ENCODE data around the gene ZFTA. TPM values are rescaled to one million over a fixed set of nuclear protein-coding genes. Genes with fewer than 3 reads are reported as not detected.

Gene ZFTA
- polyA plus RNA-seq, 2 of the 4 experiments (the other 2 are of a cell fraction): 3.0 to 6.6 TPM

DNA sequence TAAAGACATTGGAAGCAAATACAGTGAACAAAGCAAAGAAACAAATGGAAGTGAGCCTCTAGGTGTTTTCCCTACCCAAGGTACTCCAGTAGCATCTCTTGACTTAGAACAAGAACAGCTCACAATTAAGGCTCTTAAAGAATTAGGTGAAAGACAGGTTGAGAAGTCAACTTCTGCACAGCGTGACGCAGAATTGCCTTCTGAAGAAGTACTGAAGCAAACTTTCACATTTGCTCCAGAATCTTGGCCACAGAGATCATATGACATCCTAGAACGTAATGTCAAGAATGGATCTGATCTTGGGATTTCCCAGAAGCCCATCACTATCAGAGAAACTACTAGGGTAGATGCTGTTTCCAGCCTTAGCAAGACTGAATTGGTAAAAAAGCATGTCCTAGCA, 48.0 kb downstream of the ZFTA start:
- Histone ChIP-seq H3K4me1 (peaks cover 8% of the 10 kb centered on the region; the same call in 2 of the 3 replicates), H3K4me2 (no peak overlapping the region), H3K27ac (no peak overlapping the region), H3K9me3 (no peaks in the 10 kb centered on the region), H3K4me3 (no peak overlapping the region)
- POLR2A ChIA-PET: no interaction called here
- no peak for TF ChIP-seq RFX5 (IDR thresholded peaks at IDR 0.05)
- TF ChIP-seq, protein P1, sequence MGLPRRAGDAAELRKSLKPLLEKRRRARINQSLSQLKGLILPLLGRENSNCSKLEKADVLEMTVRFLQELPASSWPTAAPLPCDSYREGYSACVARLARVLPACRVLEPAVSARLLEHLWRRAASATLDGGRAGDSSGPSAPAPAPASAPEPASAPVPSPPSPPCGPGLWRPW (IDR thresholded peaks at IDR 0.05): no peak
- TF ChIP-seq ZFP36 (IDR thresholded peaks at IDR 0.05; ENCODE audit: borderline replicate concordance, partially characterized antibody): no peak
- no peak for TF ChIP-seq FOXS1 (CRISPR knock-in tag; IDR thresholded peaks at IDR 0.05)
- TF ChIP-seq, protein P2, sequence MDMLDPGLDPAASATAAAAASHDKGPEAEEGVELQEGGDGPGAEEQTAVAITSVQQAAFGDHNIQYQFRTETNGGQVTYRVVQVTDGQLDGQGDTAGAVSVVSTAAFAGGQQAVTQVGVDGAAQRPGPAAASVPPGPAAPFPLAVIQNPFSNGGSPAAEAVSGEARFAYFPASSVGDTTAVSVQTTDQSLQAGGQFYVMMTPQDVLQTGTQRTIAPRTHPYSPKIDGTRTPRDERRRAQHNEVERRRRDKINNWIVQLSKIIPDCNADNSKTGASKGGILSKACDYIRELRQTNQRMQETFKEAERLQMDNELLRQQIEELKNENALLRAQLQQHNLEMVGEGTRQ (IDR thresholded peaks at IDR 0.05): no peak
- DNase-seq (ENCODE audit: low read depth in 1 of 2, low spot score in 1 of 2): no peak
- FAIRE-seq: no peak
- ATAC-seq: no peak
- CTCF ChIA-PET: interaction anchor here (1.4 kb wide), 1 partner anchor 22 kb away, joined by 3 read pairs; no protein-coding TSS in a partner anchor
- WGBS (ENCODE audit: missing lambda C conversion rate): 94% methylated on average over 3 of the region's 3 CpGs

DNA sequence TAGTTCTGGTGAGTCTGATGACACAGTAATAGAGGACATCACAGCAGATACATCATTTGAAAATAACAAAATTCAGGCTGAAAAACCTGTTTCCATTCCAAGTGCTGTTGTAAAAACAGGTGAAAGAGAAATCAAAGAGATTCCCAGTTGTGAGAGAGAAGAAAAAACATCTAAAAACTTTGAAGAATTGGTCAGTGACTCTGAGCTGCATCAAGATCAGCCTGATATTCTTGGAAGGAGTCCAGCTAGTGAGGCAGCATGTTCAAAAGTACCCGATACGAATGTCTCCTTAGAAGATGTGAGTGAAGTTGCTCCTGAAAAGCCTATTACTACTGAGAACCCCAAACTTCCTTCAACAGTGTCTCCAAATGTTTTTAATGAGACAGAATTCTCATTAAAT, 48.6 kb downstream of the ZFTA start:
- H3K4me2 ChIP-seq: no peak overlapping the region
- TF ChIP-seq MAZ (IDR thresholded peaks at IDR 0.05; ENCODE audit: borderline replicate concordance, low read depth, low read length) (no peak), POLR2AphosphoS2 (conservative IDR thresholded peaks at IDR 0.05; ENCODE audit: low read length) (no peak), BHLHE40 (IDR thresholded peaks at IDR 0.05; ENCODE audit: low read depth, low read length) (no peak), TP53 (CRISPR knock-in tag; IDR thresholded peaks at IDR 0.05) (no peak), POLR2A (IDR thresholded peaks at IDR 0.05; ENCODE audit: low read length) (no peak), NPAS2 (CRISPR knock-in tag; IDR thresholded peaks at IDR 0.05; ENCODE audit: borderline replicate concordance) (no peak), MYC (IDR thresholded peaks at IDR 0.05; ENCODE audit: borderline replicate concordance, low read length) (no peak), ZSCAN20 (CRISPR knock-in tag; IDR thresholded peaks at IDR 0.05) (no peak), ZC3H11A (IDR thresholded peaks at IDR 0.05) (no peak), RAD21 (conservative IDR thresholded peaks at IDR 0.05 in 1 of 2, IDR thresholded peaks at IDR 0.05 in 1 of 2) (no peak), CHD4 (IDR thresholded peaks at IDR 0.05; ENCODE audit: borderline replicate concordance) (no peak), NR3C1 (IDR thresholded peaks at IDR 0.05) (no peak)
- TF ChIP-seq, protein P3, sequence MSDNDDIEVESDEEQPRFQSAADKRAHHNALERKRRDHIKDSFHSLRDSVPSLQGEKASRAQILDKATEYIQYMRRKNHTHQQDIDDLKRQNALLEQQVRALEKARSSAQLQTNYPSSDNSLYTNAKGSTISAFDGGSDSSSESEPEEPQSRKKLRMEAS (IDR thresholded peaks at IDR 0.05): no peak
- TF ChIP-seq, protein P4, sequence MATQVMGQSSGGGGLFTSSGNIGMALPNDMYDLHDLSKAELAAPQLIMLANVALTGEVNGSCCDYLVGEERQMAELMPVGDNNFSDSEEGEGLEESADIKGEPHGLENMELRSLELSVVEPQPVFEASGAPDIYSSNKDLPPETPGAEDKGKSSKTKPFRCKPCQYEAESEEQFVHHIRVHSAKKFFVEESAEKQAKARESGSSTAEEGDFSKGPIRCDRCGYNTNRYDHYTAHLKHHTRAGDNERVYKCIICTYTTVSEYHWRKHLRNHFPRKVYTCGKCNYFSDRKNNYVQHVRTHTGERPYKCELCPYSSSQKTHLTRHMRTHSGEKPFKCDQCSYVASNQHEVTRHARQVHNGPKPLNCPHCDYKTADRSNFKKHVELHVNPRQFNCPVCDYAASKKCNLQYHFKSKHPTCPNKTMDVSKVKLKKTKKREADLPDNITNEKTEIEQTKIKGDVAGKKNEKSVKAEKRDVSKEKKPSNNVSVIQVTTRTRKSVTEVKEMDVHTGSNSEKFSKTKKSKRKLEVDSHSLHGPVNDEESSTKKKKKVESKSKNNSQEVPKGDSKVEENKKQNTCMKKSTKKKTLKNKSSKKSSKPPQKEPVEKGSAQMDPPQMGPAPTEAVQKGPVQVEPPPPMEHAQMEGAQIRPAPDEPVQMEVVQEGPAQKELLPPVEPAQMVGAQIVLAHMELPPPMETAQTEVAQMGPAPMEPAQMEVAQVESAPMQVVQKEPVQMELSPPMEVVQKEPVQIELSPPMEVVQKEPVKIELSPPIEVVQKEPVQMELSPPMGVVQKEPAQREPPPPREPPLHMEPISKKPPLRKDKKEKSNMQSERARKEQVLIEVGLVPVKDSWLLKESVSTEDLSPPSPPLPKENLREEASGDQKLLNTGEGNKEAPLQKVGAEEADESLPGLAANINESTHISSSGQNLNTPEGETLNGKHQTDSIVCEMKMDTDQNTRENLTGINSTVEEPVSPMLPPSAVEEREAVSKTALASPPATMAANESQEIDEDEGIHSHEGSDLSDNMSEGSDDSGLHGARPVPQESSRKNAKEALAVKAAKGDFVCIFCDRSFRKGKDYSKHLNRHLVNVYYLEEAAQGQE (IDR thresholded peaks at IDR 0.05): no peak
- H3K4me3 ChIP-seq: no peak overlapping the region
- ChIA-PET POLR2A (no interaction called here), CTCF (interaction anchor here (0.7 to 1.4 kb wide), 3 partner anchors 8 to 49 kb away, joined by 3 read pairs; partner anchors contain the start of gene ATL3)
- DNase-seq (ENCODE audit: low read depth in 1 of 2, low spot score in 1 of 2): no peak
- no peak for ATAC-seq
- no peak for FAIRE-seq
- H3K4me1 ChIP-seq: peaks cover 14% of the 10 kb centered on the region; the same call in 2 of the 3 replicates
- no peaks in the 10 kb centered on the region for H3K9me3 ChIP-seq
- 90% methylated on average over 2 of the region's 2 CpGs for WGBS (ENCODE audit: missing lambda C conversion rate)
- H3K27ac ChIP-seq: no peak overlapping the region

DNA sequence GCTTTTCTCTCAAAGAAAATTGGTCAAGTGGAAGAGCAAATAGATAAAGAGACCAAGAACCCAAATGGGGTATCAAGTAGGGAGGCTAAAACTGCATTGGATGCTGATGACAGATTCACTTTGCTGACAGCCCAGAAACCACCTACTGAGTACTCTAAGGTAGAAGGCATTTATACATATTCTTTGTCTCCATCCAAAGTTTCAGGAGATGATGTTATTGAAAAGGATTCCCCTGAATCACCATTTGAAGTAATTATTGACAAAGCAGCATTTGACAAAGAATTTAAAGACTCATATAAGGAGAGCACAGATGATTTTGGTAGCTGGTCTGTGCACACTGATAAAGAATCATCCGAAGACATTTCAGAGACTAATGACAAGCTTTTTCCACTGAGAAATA, 49.6 kb downstream of the ZFTA start:
- H3K4me1 ChIP-seq: peaks cover 14% of the 10 kb centered on the region; the same call in 2 of the 3 replicates
- POLR2A ChIA-PET: no interaction called here
- H3K27ac ChIP-seq: no peak overlapping the region
- FAIRE-seq (no peak), ATAC-seq (no peak), DNase-seq (ENCODE audit: low read depth in 1 of 2, low spot score in 1 of 2) (no peak)
- no peak overlapping the region for H3K4me3 ChIP-seq
- no peaks in the 10 kb centered on the region for H3K9me3 ChIP-seq
- CTCF ChIA-PET: interaction anchor here (1.1 to 1.4 kb wide), 3 partner anchors 9 to 48 kb away, joined by 3 to 4 read pairs (median 3); partner anchors contain the start of gene ATL3
- no peak overlapping the region for H3K4me2 ChIP-seq
- 92% methylated on average over 1 of the region's 1 CpG for whole genome bisulfite sequencing (ENCODE audit: missing lambda C conversion rate)
- TF ChIP-seq, protein P2 (IDR thresholded peaks at IDR 0.05): no peak
- no peak for TF ChIP-seq ESRRA (IDR thresholded peaks at IDR 0.05; ENCODE audit: borderline replicate concordance, low read length)
- no peak for TF ChIP-seq TFCP2L1 (CRISPR knock-in tag; IDR thresholded peaks at IDR 0.05)
- no peak for TF ChIP-seq JUNB (IDR thresholded peaks at IDR 0.05)
- TF ChIP-seq, protein P5, sequence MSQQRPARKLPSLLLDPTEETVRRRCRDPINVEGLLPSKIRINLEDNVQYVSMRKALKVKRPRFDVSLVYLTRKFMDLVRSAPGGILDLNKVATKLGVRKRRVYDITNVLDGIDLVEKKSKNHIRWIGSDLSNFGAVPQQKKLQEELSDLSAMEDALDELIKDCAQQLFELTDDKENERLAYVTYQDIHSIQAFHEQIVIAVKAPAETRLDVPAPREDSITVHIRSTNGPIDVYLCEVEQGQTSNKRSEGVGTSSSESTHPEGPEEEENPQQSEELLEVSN (IDR thresholded peaks at IDR 0.05; ENCODE audit: borderline replicate concordance, low read depth): no peak
- no peak for TF ChIP-seq RAD21 (conservative IDR thresholded peaks at IDR 0.05 in 1 of 2, IDR thresholded peaks at IDR 0.05 in 1 of 2)
- TF ChIP-seq EHMT2 (IDR thresholded peaks at IDR 0.05; ENCODE audit: low read depth): no peak
- TF ChIP-seq POLR2A (IDR thresholded peaks at IDR 0.05; ENCODE audit: low read length): no peak
- TF ChIP-seq FOSB (CRISPR knock-in tag; IDR thresholded peaks at IDR 0.05): no peak
- TF ChIP-seq POLR2AphosphoS2 (conservative IDR thresholded peaks at IDR 0.05; ENCODE audit: low read length): no peak
- TF ChIP-seq KDM1A (IDR thresholded peaks at IDR 0.05; ENCODE audit: low read depth): no peak
- no peak for TF ChIP-seq PHF8 (IDR thresholded peaks at IDR 0.05; ENCODE audit: borderline replicate concordance, low read depth)
- TF ChIP-seq, protein P6, sequence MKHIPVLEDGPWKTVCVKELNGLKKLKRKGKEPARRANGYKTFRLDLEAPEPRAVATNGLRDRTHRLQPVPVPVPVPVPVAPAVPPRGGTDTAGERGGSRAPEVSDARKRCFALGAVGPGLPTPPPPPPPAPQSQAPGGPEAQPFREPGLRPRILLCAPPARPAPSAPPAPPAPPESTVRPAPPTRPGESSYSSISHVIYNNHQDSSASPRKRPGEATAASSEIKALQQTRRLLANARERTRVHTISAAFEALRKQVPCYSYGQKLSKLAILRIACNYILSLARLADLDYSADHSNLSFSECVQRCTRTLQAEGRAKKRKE (CRISPR knock-in tag; IDR thresholded peaks at IDR 0.05; ENCODE audit: low read depth): no peak
